GM12878 (cell line): ENCODE data around the gene BPIFB3.

Source experiments
- CHD4 ChIP-seq: fragments of 200-600 bp; sonication (generic); IDR thresholded peaks from 2 replicates; pipeline ENCODE4 v1.6.1; 2016; ENCODE audit warnings: mild to moderate bottlenecking
- EZH2 ChIP-seq: IDR thresholded peaks from 2 replicates; pipeline ENCODE4 v1.6.1; 2012; ENCODE audit warnings: low read depth, mild to moderate bottlenecking, control low read depth, inconsistent platforms, low read length, borderline replicate concordance; ENCODE audit not compliant: control insufficient read depth
- JUNB ChIP-seq: IDR thresholded peaks from 2 replicates; pipeline ENCODE4 v1.6.1; 2016; ENCODE audit warnings: antibody characterized with exemption, mild to moderate bottlenecking
- NRF1 ChIP-seq: conservative IDR thresholded peaks from 2 replicates; pipeline ENCODE4 v1.6.1; 2011; ENCODE audit warnings: mild to moderate bottlenecking, low read depth, low read length, improper control_type of control experiment
- POLR2A ChIP-seq: IDR thresholded peaks from 2 replicates; pipeline ENCODE4 v1.6.1; 2011; ENCODE audit warnings: low read depth, mild to moderate bottlenecking, low read length
- RAD21 ChIP-seq: IDR thresholded peaks from 2 replicates; pipeline ENCODE4 v1.6.1; 2011; ENCODE audit warnings: mild to moderate bottlenecking, low read depth, low read length, moderate library complexity; ENCODE audit not compliant: insufficient read depth
- RCOR1 ChIP-seq: conservative IDR thresholded peaks from 2 replicates; pipeline ENCODE4 v1.6.1; 2012; ENCODE audit warnings: low read depth, low read length, improper control_type of control experiment
- TCF3 ChIP-seq: IDR thresholded peaks from 2 replicates; pipeline ENCODE4 v1.6.1; 2012; ENCODE audit warnings: low read depth, mild to moderate bottlenecking, low read length, borderline replicate concordance; ENCODE audit not compliant: insufficient read depth
- YY1 ChIP-seq: IDR thresholded peaks from 2 replicates; pipeline ENCODE4 v1.6.1; 2011; ENCODE audit warnings: low read depth, mild to moderate bottlenecking, low read length
- ZNF274 ChIP-seq: IDR thresholded peaks from one replicate; pipeline ENCODE4 v1.8.0; 2011; ENCODE audit not compliant: insufficient read length, insufficient read depth
- TF ChIP-seq, protein P1 (sequence below), 3 experiments: IDR thresholded peaks in 2 of 3; conservative IDR thresholded peaks in 1 of 3; 2 replicates each; pipeline ENCODE4 v1.5.1; 2011; ENCODE audit warnings: low read depth in 3 of 3, low read length in 3 of 3, mild to moderate bottlenecking in 3 of 3, control low read depth in 2 of 3, moderate library complexity in 2 of 3, inconsistent platforms in 1 of 3, mixed read lengths in 1 of 3; ENCODE audit not compliant: control insufficient read depth in 2 of 3, insufficient read depth in 1 of 3; ENCODE audit errors: extremely low read depth in 1 of 3
- TF ChIP-seq, protein P2 (sequence below): fragments of 450-650 bp; IDR thresholded peaks from 2 replicates; pipeline ENCODE4 v1.6.1; 2018; ENCODE audit warnings: borderline replicate concordance, mild to moderate bottlenecking; ENCODE audit not compliant: partially characterized antibody
- TF ChIP-seq, protein P3 (sequence below): IDR thresholded peaks from 2 replicates; pipeline ENCODE4 v1.6.1; 2011; ENCODE audit warnings: low read depth, low read length, improper control_type of control experiment, borderline replicate concordance
- TF ChIP-seq, protein P4 (sequence below): IDR thresholded peaks from 2 replicates; pipeline ENCODE4 v1.6.1; 2012; ENCODE audit warnings: low read depth, low read length, improper control_type of control experiment

- no peak for TF ChIP-seq EZH2
- no peak for TF ChIP-seq ZNF274
- TF ChIP-seq, protein P1, sequence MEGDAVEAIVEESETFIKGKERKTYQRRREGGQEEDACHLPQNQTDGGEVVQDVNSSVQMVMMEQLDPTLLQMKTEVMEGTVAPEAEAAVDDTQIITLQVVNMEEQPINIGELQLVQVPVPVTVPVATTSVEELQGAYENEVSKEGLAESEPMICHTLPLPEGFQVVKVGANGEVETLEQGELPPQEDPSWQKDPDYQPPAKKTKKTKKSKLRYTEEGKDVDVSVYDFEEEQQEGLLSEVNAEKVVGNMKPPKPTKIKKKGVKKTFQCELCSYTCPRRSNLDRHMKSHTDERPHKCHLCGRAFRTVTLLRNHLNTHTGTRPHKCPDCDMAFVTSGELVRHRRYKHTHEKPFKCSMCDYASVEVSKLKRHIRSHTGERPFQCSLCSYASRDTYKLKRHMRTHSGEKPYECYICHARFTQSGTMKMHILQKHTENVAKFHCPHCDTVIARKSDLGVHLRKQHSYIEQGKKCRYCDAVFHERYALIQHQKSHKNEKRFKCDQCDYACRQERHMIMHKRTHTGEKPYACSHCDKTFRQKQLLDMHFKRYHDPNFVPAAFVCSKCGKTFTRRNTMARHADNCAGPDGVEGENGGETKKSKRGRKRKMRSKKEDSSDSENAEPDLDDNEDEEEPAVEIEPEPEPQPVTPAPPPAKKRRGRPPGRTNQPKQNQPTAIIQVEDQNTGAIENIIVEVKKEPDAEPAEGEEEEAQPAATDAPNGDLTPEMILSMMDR (IDR thresholded peaks at IDR 0.05 in 2 of 3, conservative IDR thresholded peaks at IDR 0.05 in 1 of 3; ENCODE audit: control insufficient read depth in 2 of 3, extremely low read depth in 1 of 3, insufficient read depth in 1 of 3, low read depth in 3 of 3, low read length in 3 of 3) = no peak
- no peak for TF ChIP-seq CHD4
- TF ChIP-seq, protein P2, sequence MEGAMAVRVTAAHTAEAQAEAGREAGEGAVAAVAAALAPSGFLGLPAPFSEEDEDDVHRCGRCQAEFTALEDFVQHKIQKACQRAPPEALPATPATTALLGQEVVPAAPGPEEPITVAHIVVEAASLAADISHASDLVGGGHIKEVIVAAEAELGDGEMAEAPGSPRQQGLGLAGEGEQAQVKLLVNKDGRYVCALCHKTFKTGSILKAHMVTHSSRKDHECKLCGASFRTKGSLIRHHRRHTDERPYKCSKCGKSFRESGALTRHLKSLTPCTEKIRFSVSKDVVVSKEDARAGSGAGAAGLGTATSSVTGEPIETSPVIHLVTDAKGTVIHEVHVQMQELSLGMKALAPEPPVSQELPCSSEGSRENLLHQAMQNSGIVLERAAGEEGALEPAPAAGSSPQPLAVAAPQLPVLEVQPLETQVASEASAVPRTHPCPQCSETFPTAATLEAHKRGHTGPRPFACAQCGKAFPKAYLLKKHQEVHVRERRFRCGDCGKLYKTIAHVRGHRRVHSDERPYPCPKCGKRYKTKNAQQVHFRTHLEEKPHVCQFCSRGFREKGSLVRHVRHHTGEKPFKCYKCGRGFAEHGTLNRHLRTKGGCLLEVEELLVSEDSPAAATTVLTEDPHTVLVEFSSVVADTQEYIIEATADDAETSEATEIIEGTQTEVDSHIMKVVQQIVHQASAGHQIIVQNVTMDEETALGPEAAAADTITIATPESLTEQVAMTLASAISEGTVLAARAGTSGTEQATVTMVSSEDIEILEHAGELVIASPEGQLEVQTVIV = no peak
- no peak for TF ChIP-seq NRF1
- TF ChIP-seq, protein P3, sequence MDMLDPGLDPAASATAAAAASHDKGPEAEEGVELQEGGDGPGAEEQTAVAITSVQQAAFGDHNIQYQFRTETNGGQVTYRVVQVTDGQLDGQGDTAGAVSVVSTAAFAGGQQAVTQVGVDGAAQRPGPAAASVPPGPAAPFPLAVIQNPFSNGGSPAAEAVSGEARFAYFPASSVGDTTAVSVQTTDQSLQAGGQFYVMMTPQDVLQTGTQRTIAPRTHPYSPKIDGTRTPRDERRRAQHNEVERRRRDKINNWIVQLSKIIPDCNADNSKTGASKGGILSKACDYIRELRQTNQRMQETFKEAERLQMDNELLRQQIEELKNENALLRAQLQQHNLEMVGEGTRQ = no peak
- TF ChIP-seq POLR2A = no peak
- TF ChIP-seq RCOR1 = no peak
- no peak for TF ChIP-seq YY1
- no peak for TF ChIP-seq RAD21
- TF ChIP-seq TCF3 = no peak
- TF ChIP-seq JUNB = no peak
- TF ChIP-seq, protein P4, sequence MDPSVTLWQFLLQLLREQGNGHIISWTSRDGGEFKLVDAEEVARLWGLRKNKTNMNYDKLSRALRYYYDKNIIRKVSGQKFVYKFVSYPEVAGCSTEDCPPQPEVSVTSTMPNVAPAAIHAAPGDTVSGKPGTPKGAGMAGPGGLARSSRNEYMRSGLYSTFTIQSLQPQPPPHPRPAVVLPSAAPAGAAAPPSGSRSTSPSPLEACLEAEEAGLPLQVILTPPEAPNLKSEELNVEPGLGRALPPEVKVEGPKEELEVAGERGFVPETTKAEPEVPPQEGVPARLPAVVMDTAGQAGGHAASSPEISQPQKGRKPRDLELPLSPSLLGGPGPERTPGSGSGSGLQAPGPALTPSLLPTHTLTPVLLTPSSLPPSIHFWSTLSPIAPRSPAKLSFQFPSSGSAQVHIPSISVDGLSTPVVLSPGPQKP = no peak
These were observed 2.4 kb upstream of the BPIFB3 start for GRCh38 chr20:33051333-33051732.
